Mesenchymal stem cell (in vitro differentiated cells and primary cell): ENCODE measurements around the gene PRAMEF13.
"Not testable (repeated sequence)": the region's sequence is repeated elsewhere in the genome, so short reads cannot be mapped to it uniquely, and the experiment has no call there.

ENCODE experiments used
- DNase-seq: peaks from one replicate; pipeline ENCODE4 v3.0.0-alpha.2; 2013
- H2AFZ ChIP-seq: one replicate; pipeline ENCODE4 v1.6.1; 2013; ENCODE audit warnings: low read depth, mild to moderate bottlenecking, control low read depth, inconsistent platforms, low read length, moderate library complexity
- H2AK5ac ChIP-seq: 2 replicates; pipeline ENCODE4 v1.6.1; 2013; ENCODE audit warnings: low read length, moderate library complexity, mild to moderate bottlenecking, inconsistent platforms; ENCODE audit not compliant: severe bottlenecking
- H2BK120ac ChIP-seq: one replicate; pipeline ENCODE4 v1.6.1; 2013; ENCODE audit warnings: low read depth, mild to moderate bottlenecking, inconsistent platforms, low read length, moderate library complexity
- H2BK12ac ChIP-seq, 2 experiments: one replicate each; pipeline ENCODE4 v1.6.1; 2013; ENCODE audit warnings: inconsistent platforms in 2 of 2, low read length in 2 of 2, mild to moderate bottlenecking in 2 of 2, moderate library complexity in 2 of 2, control low read depth in 1 of 2
- H2BK15ac ChIP-seq: one replicate; pipeline ENCODE4 v1.6.1; 2013; ENCODE audit warnings: mild to moderate bottlenecking, low read depth, inconsistent platforms; ENCODE audit not compliant: poor library complexity, severe bottlenecking
- H2BK5ac ChIP-seq: 2 replicates; pipeline ENCODE4 v1.6.1; 2013; ENCODE audit warnings: low read depth, mild to moderate bottlenecking, low read length, control low read depth, inconsistent platforms; ENCODE audit not compliant: poor library complexity, severe bottlenecking
- H3K14ac ChIP-seq, 2 experiments: one replicate each; pipeline ENCODE4 v1.6.1; 2013; ENCODE audit warnings: inconsistent platforms in 2 of 2, low read length in 2 of 2, control low read depth in 1 of 2, mild to moderate bottlenecking in 1 of 2, moderate library complexity in 1 of 2
- H3K18ac ChIP-seq, 2 experiments: one replicate each; pipeline ENCODE4 v1.6.1; 2013; ENCODE audit warnings: inconsistent platforms in 2 of 2, low read length in 2 of 2, control low read depth in 1 of 2, low read depth in 1 of 2, mild to moderate bottlenecking in 1 of 2
- H3K23ac ChIP-seq, 2 experiments: one replicate each; pipeline ENCODE4 v1.6.1; 2013; ENCODE audit warnings: inconsistent platforms in 2 of 2, low read length in 2 of 2, mild to moderate bottlenecking in 2 of 2, moderate library complexity in 2 of 2, control low read depth in 1 of 2
- H3K27ac ChIP-seq: 2 replicates; pipeline ENCODE4 v1.5.1; 2013; ENCODE audit warnings: mild to moderate bottlenecking, moderate library complexity, low read length, control low read depth, inconsistent platforms; ENCODE audit not compliant: poor library complexity, severe bottlenecking
- H3K27me3 ChIP-seq, 2 experiments: 2 replicates each; pipeline versions ENCODE4 v1.6.1 to v1.7.0; 2013; ENCODE audit warnings: low read length in 2 of 2, mild to moderate bottlenecking in 2 of 2, moderate library complexity in 2 of 2, control low read depth in 1 of 2, inconsistent platforms in 1 of 2; ENCODE audit not compliant: control insufficient read depth in 1 of 2, insufficient read depth in 1 of 2
- H3K36me3 ChIP-seq, 2 experiments: 2 replicates each; pipeline versions ENCODE4 v1.6.1 to v1.7.0; 2013; ENCODE audit warnings: low read length in 2 of 2, control low read depth in 1 of 2, inconsistent platforms in 1 of 2, low read depth in 1 of 2, mild to moderate bottlenecking in 1 of 2; ENCODE audit not compliant: insufficient read depth in 2 of 2, control insufficient read depth in 1 of 2
- H3K4ac ChIP-seq, 2 experiments: one replicate each; pipeline ENCODE4 v1.6.1; 2013; ENCODE audit warnings: inconsistent platforms in 2 of 2, low read length in 2 of 2, mild to moderate bottlenecking in 2 of 2, moderate library complexity in 2 of 2, control low read depth in 1 of 2, low read depth in 1 of 2
- H3K4me1 ChIP-seq: 2 replicates; pipeline ENCODE4 v1.6.1; 2013; ENCODE audit warnings: low read depth, low read length, control low read depth; ENCODE audit not compliant: control insufficient read depth, insufficient read depth
- H3K4me2 ChIP-seq: 2 replicates; pipeline ENCODE4 v1.6.1; 2013; ENCODE audit warnings: low read length, mild to moderate bottlenecking, inconsistent platforms; ENCODE audit not compliant: poor library complexity, severe bottlenecking
- H3K4me3 ChIP-seq, 2 experiments: 2 replicates each; pipeline versions ENCODE4 v1.5.1 to v1.7.0; 2013; ENCODE audit warnings: low read length in 2 of 2, mild to moderate bottlenecking in 2 of 2, control low read depth in 1 of 2, low read depth in 1 of 2; ENCODE audit not compliant: insufficient read depth in 1 of 2
- H3K79me1 ChIP-seq: replicated peaks from 2 replicates; pipeline ENCODE4 v1.6.1; 2013; ENCODE audit warnings: mild to moderate bottlenecking, control low read depth, low read length, inconsistent platforms; ENCODE audit not compliant: poor library complexity, severe bottlenecking
- H3K9ac ChIP-seq: 2 replicates; pipeline ENCODE4 v1.7.0; 2013; ENCODE audit warnings: mild to moderate bottlenecking, low read length, moderate library complexity
- H3K9me3 ChIP-seq: 2 replicates; pipeline ENCODE4 v1.7.0; 2013; ENCODE audit warnings: mild to moderate bottlenecking, low read length; ENCODE audit not compliant: control insufficient read depth
- H4K8ac ChIP-seq: one replicate; pipeline ENCODE4 v1.6.1; 2013; ENCODE audit warnings: inconsistent platforms, mild to moderate bottlenecking, low read length, moderate library complexity
- H4K91ac ChIP-seq: one replicate; pipeline ENCODE4 v1.6.1; 2013; ENCODE audit warnings: mild to moderate bottlenecking, low read length, inconsistent platforms
- WGBS: methylation state at CpG from one replicate; pipeline ENCODE4 v1.1.7; 2013; ENCODE audit warnings: mixed read lengths; 5-methylcytosine and 5-hydroxymethylcytosine counted together

PRAMEF13 gene

GRCh38 chr1:13171548-13171947 lies 29.7 kb downstream of the PRAMEF13 start, which contains the start of gene PRAMEF9:
TSS of gene PRAMEF9 (plus strand) at chr1:13171848. CDS start at chr1:13175281, 3,433 bp downstream.
- not testable (repeated sequence) for H3K27me3 ChIP-seq, DNase-seq, H2AK5ac ChIP-seq, H3K4me1 ChIP-seq, H2BK120ac ChIP-seq, H3K36me3 ChIP-seq, H2AFZ ChIP-seq, H2BK12ac ChIP-seq, H3K14ac ChIP-seq, H3K9me3 ChIP-seq, H2BK15ac ChIP-seq, H3K79me1 ChIP-seq, H3K4me3 ChIP-seq, H3K18ac ChIP-seq, H4K91ac ChIP-seq, H3K4ac ChIP-seq, H3K9ac ChIP-seq, H4K8ac ChIP-seq, H3K27ac ChIP-seq, H3K4me2 ChIP-seq, H2BK5ac ChIP-seq, H3K23ac ChIP-seq
- no CpG with 5 or more reads among the region's 2 CpGs for WGBS

GRCh38 chr1:13165531-13165930 lies 35.7 kb downstream of the PRAMEF13 start, which contains the start of gene HNRNPCL4:
TSS of gene HNRNPCL4 (minus strand) at chr1:13165631. CDS start at chr1:13165467, 164 bp downstream.
- WGBS = no CpG with 5 or more reads among the region's 8 CpGs
- H2AK5ac ChIP-seq, H2BK5ac ChIP-seq, H4K8ac ChIP-seq, H3K9me3 ChIP-seq, H3K4me2 ChIP-seq, H4K91ac ChIP-seq, H3K9ac ChIP-seq, H3K36me3 ChIP-seq, H3K4ac ChIP-seq, H2BK120ac ChIP-seq, H3K23ac ChIP-seq, H3K27ac ChIP-seq, DNase-seq, H2BK15ac ChIP-seq, H3K79me1 ChIP-seq, H2BK12ac ChIP-seq, H3K18ac ChIP-seq, H3K4me3 ChIP-seq, H3K27me3 ChIP-seq, H2AFZ ChIP-seq, H3K14ac ChIP-seq, H3K4me1 ChIP-seq: not testable (repeated sequence)

GRCh38 chr1:13155909-13156308 lies 45.3 kb downstream of the PRAMEF13 start, which contains the start of gene PRAMEF26:
TSS of gene PRAMEF26 (minus strand) at chr1:13156009. CDS start at chr1:13153095, 2,914 bp downstream.
- H3K4me2 ChIP-seq, DNase-seq, H3K18ac ChIP-seq, H2AK5ac ChIP-seq, H3K79me1 ChIP-seq, H3K36me3 ChIP-seq, H3K4me3 ChIP-seq, H3K23ac ChIP-seq, H3K9ac ChIP-seq, H3K14ac ChIP-seq, H2AFZ ChIP-seq, H3K4ac ChIP-seq, H3K4me1 ChIP-seq, H4K91ac ChIP-seq, H2BK5ac ChIP-seq, H2BK120ac ChIP-seq, H4K8ac ChIP-seq, H2BK12ac ChIP-seq, H3K27ac ChIP-seq, H3K27me3 ChIP-seq, H3K9me3 ChIP-seq, H2BK15ac ChIP-seq: not testable (repeated sequence)
- WGBS = no CpG with 5 or more reads among the region's 5 CpGs
